ENCODE data around the gene METRNL. TPM values are rescaled to one million over a fixed set of nuclear protein-coding genes. Genes with fewer than 3 reads are reported as not detected.
A peak's percentile ranks its signal among the peaks of the same experiment; 100 is the strongest.
"Not testable (repeated sequence)": the region's sequence is repeated elsewhere in the genome, so short reads cannot be mapped to it uniquely, and the experiment has no call there.

The METRNL gene
- polyA plus RNA-seq, 3 donors = 13.1 to 133 (median 29.8) TPM

DNA sequence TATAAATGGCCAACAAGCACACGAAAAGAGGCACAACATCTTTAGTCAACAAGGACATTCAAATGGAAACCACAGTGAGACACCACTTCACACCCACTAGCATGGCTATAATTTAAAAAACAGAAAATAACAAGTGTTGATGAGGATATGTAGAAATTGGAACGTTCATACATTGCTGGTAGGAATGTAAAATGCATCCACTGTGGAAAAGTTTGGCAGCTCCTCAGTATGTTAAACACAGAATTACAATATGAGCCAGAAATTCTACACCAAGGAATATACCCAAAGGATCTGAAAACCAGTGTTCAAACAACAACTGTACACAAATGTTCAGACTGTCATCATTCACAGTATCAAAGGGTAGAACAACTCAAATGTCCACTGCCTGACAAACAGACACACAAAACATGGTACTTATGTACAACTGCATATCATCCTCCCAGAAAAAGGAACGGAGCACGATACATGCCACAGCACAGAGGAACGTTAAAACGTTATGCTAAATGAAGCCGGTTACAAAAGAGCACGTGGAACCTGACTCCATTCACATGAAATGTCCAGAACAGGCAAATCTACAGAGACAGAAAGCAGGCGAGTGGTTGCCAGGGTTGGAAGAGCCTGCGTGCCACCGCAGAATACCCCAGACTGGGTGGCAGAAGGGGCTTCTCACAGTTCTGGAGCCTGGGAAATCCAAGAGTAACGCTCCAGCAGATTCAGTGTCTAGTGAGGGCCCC lies 32.8 kb upstream of the METRNL start:
- Histone ChIP-seq H3K27ac (ENCODE audit: low read depth in 1 of 2, low read length in 2 of 2) (peak overlapping the region; percentile 55 to 75), H3K4me2 (replicated peaks; ENCODE audit: extremely low read depth, low read length, poor library complexity, severe bottlenecking) (peak overlapping the region; percentile 11), H3K4me1 (ENCODE audit: control insufficient read depth in 1 of 2, insufficient read depth in 2 of 2, low read length in 2 of 2) (peaks cover 36 to 58% of the 10 kb centered on the region in 2 donors), H3K4me3 (replicated peaks in 1 of 3; ENCODE audit: low read depth in 2 of 3, low read length in 3 of 3) (peak overlapping the region in 1 of 3 experiments; percentile 28), H3K9me3 (replicated peaks in 1 of 2; ENCODE audit: control insufficient read depth in 1 of 2, insufficient read depth in 1 of 2, low read length in 2 of 2) (peaks cover 14 to 15% of the 10 kb centered on the region in 2 donors), H3K9ac (ENCODE audit: insufficient read depth, low read length, poor library complexity, severe bottlenecking) (no peak overlapping the region), H3K36me3 (replicated peaks in 1 of 2; ENCODE audit: control insufficient read depth in 1 of 2, insufficient read depth in 2 of 2, low read length in 2 of 2) (peaks cover 7 to 19% of the 10 kb centered on the region in 2 donors), H3K79me2 (ENCODE audit: insufficient read depth, low read length) (peaks cover 62% of the 10 kb centered on the region), H3K27me3 (ENCODE audit: control insufficient read depth in 2 of 2, insufficient read depth in 2 of 2, low read length in 2 of 2) (no peaks in the 10 kb centered on the region), H2AFZ (ENCODE audit: insufficient read depth, low read depth, low read length, poor library complexity, severe bottlenecking) (no peak overlapping the region), H4K20me1 (ENCODE audit: insufficient read depth, low read length) (no peaks in the 10 kb centered on the region)
- Mint-ChIP-seq H3K4me3 (no peak overlapping the region), H3K9me3 (peaks cover 11 to 34% (median 23%) of the 10 kb centered on the region in 7 donors), H3K27me3 (ENCODE audit: low read depth in 3 of 3) (peaks cover 0 to 9% (median 0%) of the 10 kb centered on the region in 3 donors), H3K4me1 (peaks cover 36% of the 10 kb centered on the region), H3K27ac (peak overlapping the region; percentile 42 to 90 (median 72)), H3K36me3 (peaks cover 31 to 37% of the 10 kb centered on the region in 2 donors)
- DNase-seq = peak; percentile 30 to 46 (median 35)
- 77% methylated on average over 3 of the region's 12 CpGs for WGBS (ENCODE audit: insufficient coverage)
- intact Hi-C loops (cut with micrococcal nuclease) = no loop called here
- TF ChIP-seq, protein P1, sequence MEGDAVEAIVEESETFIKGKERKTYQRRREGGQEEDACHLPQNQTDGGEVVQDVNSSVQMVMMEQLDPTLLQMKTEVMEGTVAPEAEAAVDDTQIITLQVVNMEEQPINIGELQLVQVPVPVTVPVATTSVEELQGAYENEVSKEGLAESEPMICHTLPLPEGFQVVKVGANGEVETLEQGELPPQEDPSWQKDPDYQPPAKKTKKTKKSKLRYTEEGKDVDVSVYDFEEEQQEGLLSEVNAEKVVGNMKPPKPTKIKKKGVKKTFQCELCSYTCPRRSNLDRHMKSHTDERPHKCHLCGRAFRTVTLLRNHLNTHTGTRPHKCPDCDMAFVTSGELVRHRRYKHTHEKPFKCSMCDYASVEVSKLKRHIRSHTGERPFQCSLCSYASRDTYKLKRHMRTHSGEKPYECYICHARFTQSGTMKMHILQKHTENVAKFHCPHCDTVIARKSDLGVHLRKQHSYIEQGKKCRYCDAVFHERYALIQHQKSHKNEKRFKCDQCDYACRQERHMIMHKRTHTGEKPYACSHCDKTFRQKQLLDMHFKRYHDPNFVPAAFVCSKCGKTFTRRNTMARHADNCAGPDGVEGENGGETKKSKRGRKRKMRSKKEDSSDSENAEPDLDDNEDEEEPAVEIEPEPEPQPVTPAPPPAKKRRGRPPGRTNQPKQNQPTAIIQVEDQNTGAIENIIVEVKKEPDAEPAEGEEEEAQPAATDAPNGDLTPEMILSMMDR (IDR thresholded peaks at IDR 0.05) = no peak

DNA sequence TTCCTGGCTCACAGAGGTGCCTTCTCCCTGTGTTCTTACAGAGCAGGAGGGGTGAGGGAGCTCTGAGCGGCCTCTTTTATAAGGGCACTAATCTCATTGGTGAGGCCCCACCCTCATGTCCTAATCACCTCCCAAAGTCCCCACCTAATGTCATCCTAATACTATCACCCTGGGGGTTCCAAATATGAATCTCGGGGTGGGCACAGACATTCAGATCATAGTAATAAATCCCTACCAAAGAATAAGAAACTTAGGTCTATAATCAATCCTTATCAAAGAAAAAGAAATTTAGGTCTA lies 32.3 kb upstream of the METRNL start:
- Histone ChIP-seq H3K4me1 (ENCODE audit: control insufficient read depth in 1 of 2, insufficient read depth in 2 of 2, low read length in 2 of 2) (peaks cover 38 to 62% of the 10 kb centered on the region in 2 donors), H3K4me3 (replicated peaks in 1 of 3; ENCODE audit: low read depth in 2 of 3, low read length in 3 of 3) (peak overlapping the region in 1 of 3 experiments; percentile 28), H3K27me3 (ENCODE audit: control insufficient read depth in 2 of 2, insufficient read depth in 2 of 2, low read length in 2 of 2) (no peaks in the 10 kb centered on the region), H3K9ac (ENCODE audit: insufficient read depth, low read length, poor library complexity, severe bottlenecking) (no peak overlapping the region), H4K20me1 (ENCODE audit: insufficient read depth, low read length) (no peaks in the 10 kb centered on the region), H3K36me3 (replicated peaks in 1 of 2; ENCODE audit: control insufficient read depth in 1 of 2, insufficient read depth in 2 of 2, low read length in 2 of 2) (peaks cover 5 to 14% of the 10 kb centered on the region in 2 donors), H3K27ac (ENCODE audit: low read depth in 1 of 2, low read length in 2 of 2) (peak overlapping the region; percentile 55 to 75), H2AFZ (ENCODE audit: insufficient read depth, low read depth, low read length, poor library complexity, severe bottlenecking) (no peak overlapping the region), H3K79me2 (ENCODE audit: insufficient read depth, low read length) (peaks cover 58% of the 10 kb centered on the region), H3K4me2 (replicated peaks; ENCODE audit: extremely low read depth, low read length, poor library complexity, severe bottlenecking) (no peak overlapping the region), H3K9me3 (replicated peaks in 1 of 2; ENCODE audit: control insufficient read depth in 1 of 2, insufficient read depth in 1 of 2, low read length in 2 of 2) (peaks cover 9 to 10% of the 10 kb centered on the region in 2 donors)
- H3K4me1 Mint-ChIP-seq = peaks cover 38% of the 10 kb centered on the region
- peaks cover 26 to 34% of the 10 kb centered on the region in 2 donors for H3K36me3 Mint-ChIP-seq
- no CpG with 5 or more reads among the region's 2 CpGs for WGBS (ENCODE audit: insufficient coverage)
- TF ChIP-seq, protein P1 (IDR thresholded peaks at IDR 0.05) = no peak
- no peak for DNase-seq
- peaks cover 0 to 9% (median 0%) of the 10 kb centered on the region in 3 donors for H3K27me3 Mint-ChIP-seq (ENCODE audit: low read depth in 3 of 3)
- H3K4me3 Mint-ChIP-seq = no peak overlapping the region
- peak overlapping the region in 6 of 7 donors; percentile 55 to 90 (median 76) for H3K27ac Mint-ChIP-seq
- intact Hi-C loops (cut with micrococcal nuclease) = no loop called here
- H3K9me3 Mint-ChIP-seq = peaks cover 8 to 29% (median 19%) of the 10 kb centered on the region in 7 donors

DNA sequence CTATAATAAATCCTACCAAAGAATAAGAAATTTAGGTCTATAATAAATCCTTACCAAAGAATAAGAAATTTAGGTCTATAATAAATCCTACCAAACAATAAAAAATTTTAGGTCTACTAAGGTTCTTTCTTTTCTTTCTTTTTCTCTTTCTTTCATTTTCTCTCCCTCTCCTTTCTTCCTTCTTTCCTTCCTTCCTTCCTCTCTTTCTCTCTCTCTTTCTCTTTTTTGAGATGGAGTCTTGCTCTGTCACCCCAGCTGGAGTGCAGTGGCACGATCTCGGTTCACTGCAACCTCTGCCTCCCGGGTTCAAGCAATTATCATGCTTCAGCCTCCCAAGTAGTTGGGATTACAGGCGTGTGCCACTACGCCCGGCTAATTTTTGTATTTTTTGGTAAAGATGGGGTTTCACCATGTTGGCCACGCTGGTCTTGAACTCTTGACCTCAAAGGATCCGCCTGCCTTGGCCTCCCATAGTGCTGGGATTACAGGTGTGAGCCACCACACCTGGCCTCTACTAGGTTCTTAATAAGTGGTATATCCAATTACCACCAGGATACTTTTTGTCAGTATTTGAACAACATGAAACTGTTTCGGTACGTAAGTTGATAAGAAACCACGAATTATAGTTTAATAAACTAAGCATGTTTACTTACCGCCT lies 31.5 kb upstream of the METRNL start:
- H3K4me2 ChIP-seq (replicated peaks; ENCODE audit: extremely low read depth, low read length, poor library complexity, severe bottlenecking) = peak overlapping the region; percentile 75
- not testable (repeated sequence) for H2AFZ ChIP-seq (ENCODE audit: insufficient read depth, low read depth, low read length, poor library complexity, severe bottlenecking)

More for the DNA sequence above, 31.5 kb upstream of the METRNL start:
- H3K4me3 Mint-ChIP-seq = peak overlapping the region; percentile 79 to 86
- H3K27me3 Mint-ChIP-seq (ENCODE audit: low read depth in 3 of 3); H4K20me1 ChIP-seq (ENCODE audit: insufficient read depth, low read length); H3K36me3 ChIP-seq (replicated peaks in 1 of 2; ENCODE audit: control insufficient read depth in 1 of 2, insufficient read depth in 2 of 2, low read length in 2 of 2); H3K27me3 ChIP-seq (ENCODE audit: control insufficient read depth in 2 of 2, insufficient read depth in 2 of 2, low read length in 2 of 2); DNase-seq; H3K9me3 ChIP-seq (replicated peaks in 1 of 2; ENCODE audit: control insufficient read depth in 1 of 2, insufficient read depth in 1 of 2, low read length in 2 of 2); intact Hi-C loops (cut with micrococcal nuclease): not testable (repeated sequence)
- H3K4me1 ChIP-seq (ENCODE audit: control insufficient read depth in 1 of 2, insufficient read depth in 2 of 2, low read length in 2 of 2) = peaks cover 47 to 70% of the 10 kb centered on the region in 2 donors
- H3K4me1 Mint-ChIP-seq = peaks cover 38% of the 10 kb centered on the region
- peaks cover 18 to 26% of the 10 kb centered on the region in 2 donors for H3K36me3 Mint-ChIP-seq
- H3K4me3 ChIP-seq (replicated peaks in 1 of 3; ENCODE audit: low read depth in 2 of 3, low read length in 3 of 3) = peak overlapping the region in 1 of 3 experiments; percentile 67
- 66% methylated on average over 6 of the region's 12 CpGs for WGBS (ENCODE audit: insufficient coverage)
- peak overlapping the region; percentile 76 for H3K9ac ChIP-seq (ENCODE audit: insufficient read depth, low read length, poor library complexity, severe bottlenecking)
- peak overlapping the region; percentile 80 to 98 for H3K27ac ChIP-seq (ENCODE audit: low read depth in 1 of 2, low read length in 2 of 2)
- peak overlapping the region; percentile 99 to 100 (median 99) for H3K27ac Mint-ChIP-seq
- peaks cover 53% of the 10 kb centered on the region for H3K79me2 ChIP-seq (ENCODE audit: insufficient read depth, low read length)
- H3K9me3 Mint-ChIP-seq = peaks cover 2 to 22% (median 11%) of the 10 kb centered on the region in 7 donors

Measured in CD14-positive monocyte (primary cell).